GM23338 (cell line): Measurements from ENCODE around the gene RSPRY1. TPM values are rescaled to one million over a fixed set of nuclear protein-coding genes. Genes with fewer than 3 reads are reported as not detected.

ENCODE experiments used
- ATAC-seq: fragments of 200-7000 bp; cut with Tn5 transposase; 3 replicates; pipeline ENCODE4 v1.9.1; 2020
- DNase-seq: peaks from one replicate; pipeline ENCODE4 v3.0.0-alpha.2; 2015; ENCODE audit warnings: low spot score
- H2AFZ ChIP-seq: fragments of 200-600 bp; sonication (generic); 2 replicates; pipeline ENCODE4 v1.8.0; 2016; ENCODE audit warnings: antibody characterized with exemption, mild to moderate bottlenecking, moderate library complexity
- H3F3A ChIP-seq: fragments of 200-600 bp; sonication (generic); replicated peaks from 2 replicates; pipeline ENCODE4 v1.8.0; 2017; ENCODE audit warnings: antibody characterized with exemption, mixed run types, low read depth
- H3K27ac ChIP-seq: fragments of 200-600 bp; sonication (generic); 2 replicates; pipeline ENCODE4 v1.6.1; 2016; ENCODE audit warnings: low read depth
- H3K27me3 ChIP-seq: fragments of 200-600 bp; sonication (generic); 2 replicates; pipeline ENCODE4 v1.8.0; 2016; ENCODE audit warnings: mild to moderate bottlenecking, mixed run types, moderate library complexity; ENCODE audit not compliant: insufficient read depth
- H3K36me3 ChIP-seq: fragments of 200-600 bp; sonication (generic); 2 replicates; pipeline ENCODE4 v1.8.0; 2016; ENCODE audit warnings: mild to moderate bottlenecking; ENCODE audit not compliant: insufficient read depth
- H3K4me1 ChIP-seq: fragments of 200-600 bp; sonication (generic); 2 replicates; pipeline ENCODE4 v1.8.0; 2016; ENCODE audit warnings: mild to moderate bottlenecking, moderate library complexity; ENCODE audit not compliant: insufficient read depth
- H3K4me2 ChIP-seq: fragments of 200-600 bp; sonication (generic); 2 replicates; pipeline ENCODE4 v1.7.1; 2017; ENCODE audit warnings: mixed run types
- H3K4me3 ChIP-seq: fragments of 200-600 bp; sonication (generic); 2 replicates; pipeline ENCODE4 v1.6.1; 2016; ENCODE audit warnings: mixed run types
- H3K79me2 ChIP-seq: fragments of 200-600 bp; sonication (generic); replicated peaks from 2 replicates; pipeline ENCODE4 v1.8.0; 2017; ENCODE audit warnings: mild to moderate bottlenecking; ENCODE audit not compliant: insufficient read depth
- H3K9me2 ChIP-seq: fragments of 200-600 bp; sonication (generic); 2 replicates; pipeline ENCODE4 v1.8.0; 2017; ENCODE audit not compliant: insufficient read depth
- H4K20me1 ChIP-seq: fragments of 200-600 bp; sonication (generic); replicated peaks from 2 replicates; pipeline ENCODE4 v1.8.0; 2017; ENCODE audit warnings: mild to moderate bottlenecking; ENCODE audit not compliant: insufficient read depth
- H3K27ac Mint-ChIP-seq: 2 replicates; pipeline ENCODE4 v1.8.0; 2020; ENCODE audit warnings: inconsistent platforms, mild to moderate bottlenecking, moderate library complexity, mixed read lengths
- H3K27me3 Mint-ChIP-seq: 3 replicates; pipeline ENCODE4 v1.8.0; 2022; ENCODE audit warnings: low read depth, mild to moderate bottlenecking, moderate library complexity, mixed read lengths, inconsistent platforms; ENCODE audit not compliant: insufficient read depth, poor library complexity
- H3K36me3 Mint-ChIP-seq: 3 replicates; pipeline ENCODE4 v1.8.0; 2021; ENCODE audit warnings: low read depth, mild to moderate bottlenecking, inconsistent platforms, moderate library complexity, mixed read lengths
- H3K4me1 Mint-ChIP-seq: 3 replicates; pipeline ENCODE4 v1.8.0; 2020; ENCODE audit warnings: mild to moderate bottlenecking, inconsistent platforms, mixed read lengths
- H3K4me3 Mint-ChIP-seq: 3 replicates; pipeline ENCODE4 v1.8.0; 2021; ENCODE audit warnings: moderate library complexity, mild to moderate bottlenecking, inconsistent platforms, mixed read lengths
- H3K9me3 Mint-ChIP-seq: 3 replicates; pipeline ENCODE4 v1.8.0; 2020; ENCODE audit warnings: moderate library complexity, mild to moderate bottlenecking, inconsistent platforms, mixed read lengths
- CREB1 ChIP-seq: fragments of 250-450 bp; sonication (Bioruptor Pico); IDR thresholded peaks from 2 replicates; pipeline ENCODE4 v1.5.0; 2020; ENCODE audit warnings: low read depth, mild to moderate bottlenecking, moderate library complexity
- EZH2 ChIP-seq: fragments of 200-600 bp; sonication (generic); IDR thresholded peaks from one replicate; pipeline ENCODE4 v1.8.0; 2017; ENCODE audit warnings: antibody characterized with exemption, mild to moderate bottlenecking, low read depth; ENCODE audit not compliant: unreplicated experiment
- EZH2phosphoT487 ChIP-seq: fragments of 200-600 bp; sonication (generic); IDR thresholded peaks from one replicate; pipeline ENCODE4 v1.8.1; 2018; ENCODE audit warnings: antibody characterized with exemption; ENCODE audit not compliant: unreplicated experiment
- NANOG ChIP-seq: IDR thresholded peaks from 2 replicates; pipeline ENCODE4 v1.6.1; 2016; ENCODE audit warnings: antibody characterized with exemption, borderline replicate concordance
- POLR2AphosphoS5 ChIP-seq: IDR thresholded peaks from 2 replicates; pipeline ENCODE4 v1.6.1; 2016; ENCODE audit warnings: antibody characterized with exemption, low read depth
- STAT1 ChIP-seq: IDR thresholded peaks from one replicate; pipeline ENCODE4 v1.6.1; 2016; ENCODE audit warnings: antibody characterized with exemption; ENCODE audit not compliant: unreplicated experiment
- ZNF331 ChIP-seq: fragments of 250-450 bp; sonication (Bioruptor Pico); IDR thresholded peaks from 2 replicates; pipeline ENCODE4 v1.5.0; 2020; ENCODE audit warnings: low read depth, mild to moderate bottlenecking, moderate library complexity
- polyA plus RNA-seq: library from polyadenylated mRNA; unstranded; fragments of >200 nt; fragmentation: Nextera tagmentation; extraction: Ambion mirVana; gene quantifications from 2 replicates; pipeline ENCODE4 v1.2.1, GENCODE V29; 2016
- total RNA-seq: library from RNA; depleted of rRNA; stranded (reverse); fragments of >200 nt; shearing (Covaris generic); gene quantifications from 2 replicates; pipeline ENCODE4 v1.2.3, GENCODE V29; 2014
- TF ChIP-seq, protein P1 (sequence below): IDR thresholded peaks from 2 replicates; pipeline ENCODE4 v1.6.1; 2016; ENCODE audit warnings: antibody characterized with exemption
- TF ChIP-seq, protein P2 (sequence below), 2 experiments: fragments of 200-600 bp in 1 of 2; sonication (generic) in 1 of 2; conservative IDR thresholded peaks; 2 replicates each; pipeline versions ENCODE4 v1.5.1 to v1.6.1; 2016 to 2017; ENCODE audit warnings: antibody characterized with exemption in 2 of 2, low read depth in 2 of 2, mild to moderate bottlenecking in 2 of 2, moderate library complexity in 1 of 2
- TF ChIP-seq, protein P3 (sequence below): fragments of 250-450 bp; sonication (Bioruptor Pico); IDR thresholded peaks from 2 replicates; pipeline ENCODE4 v1.5.0; 2020; ENCODE audit warnings: mild to moderate bottlenecking, moderate library complexity
- TF ChIP-seq, protein P4 (sequence below): IDR thresholded peaks from one replicate; pipeline ENCODE4 v1.6.1; 2018; ENCODE audit warnings: antibody characterized with exemption; ENCODE audit not compliant: unreplicated experiment

The RSPRY1 gene
- total and polyA plus RNA-seq, 2 experiments from 2014 or later: 25.8 to 35.9 TPM

DNA sequence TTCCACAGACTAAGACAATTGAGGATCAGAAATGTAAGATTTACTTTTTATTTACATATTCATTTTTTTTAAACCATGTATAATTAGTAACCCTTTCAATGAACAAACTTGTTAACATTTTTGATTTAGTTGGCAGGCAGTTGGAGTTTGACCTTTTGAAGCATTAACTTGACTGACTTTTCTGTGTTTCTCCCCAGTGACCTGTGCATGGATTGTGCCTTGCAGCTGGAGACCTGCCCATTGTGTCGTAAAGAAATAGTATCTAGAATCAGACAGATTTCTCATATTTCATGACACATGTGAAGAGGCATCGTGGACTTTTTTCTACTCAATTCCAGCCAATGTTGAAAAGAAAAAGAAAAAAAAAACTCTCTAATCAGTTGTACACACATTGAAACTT is 52.6 kb downstream of the RSPRY1 start (continued):
- TF ChIP-seq, protein P1, sequence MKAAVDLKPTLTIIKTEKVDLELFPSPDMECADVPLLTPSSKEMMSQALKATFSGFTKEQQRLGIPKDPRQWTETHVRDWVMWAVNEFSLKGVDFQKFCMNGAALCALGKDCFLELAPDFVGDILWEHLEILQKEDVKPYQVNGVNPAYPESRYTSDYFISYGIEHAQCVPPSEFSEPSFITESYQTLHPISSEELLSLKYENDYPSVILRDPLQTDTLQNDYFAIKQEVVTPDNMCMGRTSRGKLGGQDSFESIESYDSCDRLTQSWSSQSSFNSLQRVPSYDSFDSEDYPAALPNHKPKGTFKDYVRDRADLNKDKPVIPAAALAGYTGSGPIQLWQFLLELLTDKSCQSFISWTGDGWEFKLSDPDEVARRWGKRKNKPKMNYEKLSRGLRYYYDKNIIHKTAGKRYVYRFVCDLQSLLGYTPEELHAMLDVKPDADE: no peak

DNA sequence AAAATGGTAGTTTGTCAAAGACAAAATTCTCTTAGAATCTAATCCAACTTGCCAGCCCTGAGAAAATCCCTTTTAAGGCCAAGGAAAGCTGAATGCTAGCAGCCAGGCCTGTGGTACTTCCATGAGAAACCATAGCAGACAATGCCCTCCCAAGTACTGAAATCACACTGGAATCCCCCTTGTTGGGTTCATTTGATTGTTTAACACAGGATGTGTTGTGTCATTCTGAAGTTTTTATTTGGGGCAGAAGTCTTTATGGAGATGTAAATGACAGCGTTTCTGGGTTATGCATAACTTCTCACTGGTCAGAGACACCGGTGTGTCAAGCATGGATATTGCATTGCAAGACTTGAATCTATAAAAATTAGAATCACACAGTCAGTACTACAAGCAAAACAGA is 53.0 kb downstream of the RSPRY1 start:
- no peak overlapping the region for H3K4me2 ChIP-seq
- H4K20me1 ChIP-seq: no peaks in the 10 kb centered on the region
- no peaks in the 10 kb centered on the region; the same call in 1 of the 3 replicates for H3K4me1 Mint-ChIP-seq
- no peak overlapping the region for H2AFZ ChIP-seq
- no peak for ATAC-seq
- TF ChIP-seq, protein P2, sequence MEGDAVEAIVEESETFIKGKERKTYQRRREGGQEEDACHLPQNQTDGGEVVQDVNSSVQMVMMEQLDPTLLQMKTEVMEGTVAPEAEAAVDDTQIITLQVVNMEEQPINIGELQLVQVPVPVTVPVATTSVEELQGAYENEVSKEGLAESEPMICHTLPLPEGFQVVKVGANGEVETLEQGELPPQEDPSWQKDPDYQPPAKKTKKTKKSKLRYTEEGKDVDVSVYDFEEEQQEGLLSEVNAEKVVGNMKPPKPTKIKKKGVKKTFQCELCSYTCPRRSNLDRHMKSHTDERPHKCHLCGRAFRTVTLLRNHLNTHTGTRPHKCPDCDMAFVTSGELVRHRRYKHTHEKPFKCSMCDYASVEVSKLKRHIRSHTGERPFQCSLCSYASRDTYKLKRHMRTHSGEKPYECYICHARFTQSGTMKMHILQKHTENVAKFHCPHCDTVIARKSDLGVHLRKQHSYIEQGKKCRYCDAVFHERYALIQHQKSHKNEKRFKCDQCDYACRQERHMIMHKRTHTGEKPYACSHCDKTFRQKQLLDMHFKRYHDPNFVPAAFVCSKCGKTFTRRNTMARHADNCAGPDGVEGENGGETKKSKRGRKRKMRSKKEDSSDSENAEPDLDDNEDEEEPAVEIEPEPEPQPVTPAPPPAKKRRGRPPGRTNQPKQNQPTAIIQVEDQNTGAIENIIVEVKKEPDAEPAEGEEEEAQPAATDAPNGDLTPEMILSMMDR (conservative IDR thresholded peaks at IDR 0.05; ENCODE audit: low read depth in 2 of 2): no peak
- TF ChIP-seq STAT1: no peak
- TF ChIP-seq, protein P3, sequence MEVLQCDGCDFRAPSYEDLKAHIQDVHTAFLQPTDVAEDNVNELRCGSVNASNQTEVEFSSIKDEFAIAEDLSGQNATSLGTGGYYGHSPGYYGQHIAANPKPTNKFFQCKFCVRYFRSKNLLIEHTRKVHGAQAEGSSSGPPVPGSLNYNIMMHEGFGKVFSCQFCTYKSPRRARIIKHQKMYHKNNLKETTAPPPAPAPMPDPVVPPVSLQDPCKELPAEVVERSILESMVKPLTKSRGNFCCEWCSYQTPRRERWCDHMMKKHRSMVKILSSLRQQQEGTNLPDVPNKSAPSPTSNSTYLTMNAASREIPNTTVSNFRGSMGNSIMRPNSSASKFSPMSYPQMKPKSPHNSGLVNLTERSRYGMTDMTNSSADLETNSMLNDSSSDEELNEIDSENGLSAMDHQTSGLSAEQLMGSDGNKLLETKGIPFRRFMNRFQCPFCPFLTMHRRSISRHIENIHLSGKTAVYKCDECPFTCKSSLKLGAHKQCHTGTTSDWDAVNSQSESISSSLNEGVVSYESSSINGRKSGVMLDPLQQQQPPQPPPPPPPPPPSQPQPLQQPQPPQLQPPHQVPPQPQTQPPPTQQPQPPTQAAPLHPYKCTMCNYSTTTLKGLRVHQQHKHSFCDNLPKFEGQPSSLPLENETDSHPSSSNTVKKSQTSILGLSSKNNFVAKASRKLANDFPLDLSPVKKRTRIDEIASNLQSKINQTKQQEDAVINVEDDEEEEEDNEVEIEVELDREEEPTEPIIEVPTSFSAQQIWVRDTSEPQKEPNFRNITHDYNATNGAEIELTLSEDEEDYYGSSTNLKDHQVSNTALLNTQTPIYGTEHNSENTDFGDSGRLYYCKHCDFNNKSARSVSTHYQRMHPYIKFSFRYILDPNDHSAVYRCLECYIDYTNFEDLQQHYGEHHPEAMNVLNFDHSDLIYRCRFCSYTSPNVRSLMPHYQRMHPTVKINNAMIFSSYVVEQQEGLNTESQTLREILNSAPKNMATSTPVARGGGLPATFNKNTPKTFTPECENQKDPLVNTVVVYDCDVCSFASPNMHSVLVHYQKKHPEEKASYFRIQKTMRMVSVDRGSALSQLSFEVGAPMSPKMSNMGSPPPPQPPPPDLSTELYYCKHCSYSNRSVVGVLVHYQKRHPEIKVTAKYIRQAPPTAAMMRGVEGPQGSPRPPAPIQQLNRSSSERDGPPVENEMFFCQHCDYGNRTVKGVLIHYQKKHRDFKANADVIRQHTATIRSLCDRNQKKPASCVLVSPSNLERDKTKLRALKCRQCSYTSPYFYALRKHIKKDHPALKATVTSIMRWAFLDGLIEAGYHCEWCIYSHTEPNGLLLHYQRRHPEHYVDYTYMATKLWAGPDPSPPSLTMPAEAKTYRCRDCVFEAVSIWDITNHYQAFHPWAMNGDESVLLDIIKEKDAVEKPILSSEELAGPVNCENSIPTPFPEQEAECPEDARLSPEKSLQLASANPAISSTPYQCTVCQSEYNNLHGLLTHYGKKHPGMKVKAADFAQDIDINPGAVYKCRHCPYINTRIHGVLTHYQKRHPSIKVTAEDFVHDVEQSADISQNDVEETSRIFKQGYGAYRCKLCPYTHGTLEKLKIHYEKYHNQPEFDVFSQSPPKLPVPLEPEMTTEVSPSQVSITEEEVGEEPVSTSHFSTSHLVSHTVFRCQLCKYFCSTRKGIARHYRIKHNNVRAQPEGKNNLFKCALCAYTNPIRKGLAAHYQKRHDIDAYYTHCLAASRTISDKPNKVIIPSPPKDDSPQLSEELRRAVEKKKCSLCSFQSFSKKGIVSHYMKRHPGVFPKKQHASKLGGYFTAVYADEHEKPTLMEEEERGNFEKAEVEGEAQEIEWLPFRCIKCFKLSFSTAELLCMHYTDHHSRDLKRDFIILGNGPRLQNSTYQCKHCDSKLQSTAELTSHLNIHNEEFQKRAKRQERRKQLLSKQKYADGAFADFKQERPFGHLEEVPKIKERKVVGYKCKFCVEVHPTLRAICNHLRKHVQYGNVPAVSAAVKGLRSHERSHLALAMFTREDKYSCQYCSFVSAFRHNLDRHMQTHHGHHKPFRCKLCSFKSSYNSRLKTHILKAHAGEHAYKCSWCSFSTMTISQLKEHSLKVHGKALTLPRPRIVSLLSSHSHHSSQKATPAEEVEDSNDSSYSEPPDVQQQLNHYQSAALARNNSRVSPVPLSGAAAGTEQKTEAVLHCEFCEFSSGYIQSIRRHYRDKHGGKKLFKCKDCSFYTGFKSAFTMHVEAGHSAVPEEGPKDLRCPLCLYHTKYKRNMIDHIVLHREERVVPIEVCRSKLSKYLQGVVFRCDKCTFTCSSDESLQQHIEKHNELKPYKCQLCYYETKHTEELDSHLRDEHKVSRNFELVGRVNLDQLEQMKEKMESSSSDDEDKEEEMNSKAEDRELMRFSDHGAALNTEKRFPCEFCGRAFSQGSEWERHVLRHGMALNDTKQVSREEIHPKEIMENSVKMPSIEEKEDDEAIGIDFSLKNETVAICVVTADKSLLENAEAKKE (CRISPR knock-in tag): no peak
- TF ChIP-seq POLR2AphosphoS5: no peak
- TF ChIP-seq, protein P4, sequence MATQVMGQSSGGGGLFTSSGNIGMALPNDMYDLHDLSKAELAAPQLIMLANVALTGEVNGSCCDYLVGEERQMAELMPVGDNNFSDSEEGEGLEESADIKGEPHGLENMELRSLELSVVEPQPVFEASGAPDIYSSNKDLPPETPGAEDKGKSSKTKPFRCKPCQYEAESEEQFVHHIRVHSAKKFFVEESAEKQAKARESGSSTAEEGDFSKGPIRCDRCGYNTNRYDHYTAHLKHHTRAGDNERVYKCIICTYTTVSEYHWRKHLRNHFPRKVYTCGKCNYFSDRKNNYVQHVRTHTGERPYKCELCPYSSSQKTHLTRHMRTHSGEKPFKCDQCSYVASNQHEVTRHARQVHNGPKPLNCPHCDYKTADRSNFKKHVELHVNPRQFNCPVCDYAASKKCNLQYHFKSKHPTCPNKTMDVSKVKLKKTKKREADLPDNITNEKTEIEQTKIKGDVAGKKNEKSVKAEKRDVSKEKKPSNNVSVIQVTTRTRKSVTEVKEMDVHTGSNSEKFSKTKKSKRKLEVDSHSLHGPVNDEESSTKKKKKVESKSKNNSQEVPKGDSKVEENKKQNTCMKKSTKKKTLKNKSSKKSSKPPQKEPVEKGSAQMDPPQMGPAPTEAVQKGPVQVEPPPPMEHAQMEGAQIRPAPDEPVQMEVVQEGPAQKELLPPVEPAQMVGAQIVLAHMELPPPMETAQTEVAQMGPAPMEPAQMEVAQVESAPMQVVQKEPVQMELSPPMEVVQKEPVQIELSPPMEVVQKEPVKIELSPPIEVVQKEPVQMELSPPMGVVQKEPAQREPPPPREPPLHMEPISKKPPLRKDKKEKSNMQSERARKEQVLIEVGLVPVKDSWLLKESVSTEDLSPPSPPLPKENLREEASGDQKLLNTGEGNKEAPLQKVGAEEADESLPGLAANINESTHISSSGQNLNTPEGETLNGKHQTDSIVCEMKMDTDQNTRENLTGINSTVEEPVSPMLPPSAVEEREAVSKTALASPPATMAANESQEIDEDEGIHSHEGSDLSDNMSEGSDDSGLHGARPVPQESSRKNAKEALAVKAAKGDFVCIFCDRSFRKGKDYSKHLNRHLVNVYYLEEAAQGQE: no peak
- TF ChIP-seq EZH2: no peak
- no peak for TF ChIP-seq NANOG
- TF ChIP-seq CREB1 (CRISPR knock-in tag): no peak
- TF ChIP-seq EZH2phosphoT487: no peak
- TF ChIP-seq ZNF331 (CRISPR knock-in tag): no peak
- TF ChIP-seq, protein P1: no peak
- H3K27me3 Mint-ChIP-seq: peaks cover 7% of the 10 kb centered on the region
- peaks cover 9% of the 10 kb centered on the region for H3K36me3 ChIP-seq
- no peak overlapping the region for H3K27ac ChIP-seq
- H3K4me3 ChIP-seq: no peak overlapping the region
- no peaks in the 10 kb centered on the region for H3K79me2 ChIP-seq
- no peaks in the 10 kb centered on the region for H3K9me2 ChIP-seq
- peaks cover under 1% of the 10 kb centered on the region; the same call in 1 of the 2 replicates for H3K4me1 ChIP-seq
- no peak for DNase-seq
- no peaks in the 10 kb centered on the region for H3K9me3 Mint-ChIP-seq
- no peaks in the 10 kb centered on the region for H3K27me3 ChIP-seq
- peaks cover under 1% of the 10 kb centered on the region; the same call in 1 of the 2 replicates for H3F3A ChIP-seq
- peaks cover 26% of the 10 kb centered on the region for H3K36me3 Mint-ChIP-seq
- H3K4me3 Mint-ChIP-seq: no peak overlapping the region
- H3K27ac Mint-ChIP-seq: no peak overlapping the region
